ENCODE measurements around the gene UBA3. TPM values are rescaled to one million over a fixed set of nuclear protein-coding genes. Genes with fewer than 3 reads are reported as not detected.

UBA3 gene
- total and polyA plus RNA-seq, 2 donors (not counting 3 experiments of a cell fraction or from before 2014, with no cell fraction given): 39.4 to 84.6 TPM

GRCh38 chr3:69082361-69082760 lies 2.2 kb upstream of the UBA3 start:
- H3K79me2 ChIP-seq (ENCODE audit: control insufficient read depth, insufficient read depth, low read length): peaks cover 43% of the 10 kb centered on the region
- H3K4me3 ChIP-seq (replicated peaks in 1 of 3; ENCODE audit: insufficient read depth in 1 of 3, low read depth in 1 of 3, low read length in 3 of 3): no peak overlapping the region
- H2AFZ ChIP-seq (ENCODE audit: low read depth, low read length): no peak overlapping the region
- H3K9ac ChIP-seq (replicated peaks; ENCODE audit: extremely low read depth, insufficient read depth, low read length): peak overlapping the region; percentile 40
- no peaks in the 10 kb centered on the region for H3K36me3 ChIP-seq (ENCODE audit: control insufficient read depth in 2 of 2, extremely low read depth in 1 of 2, insufficient read depth in 2 of 2, low read length in 2 of 2)
- peaks cover 67% of the 10 kb centered on the region for H3K4me1 ChIP-seq (ENCODE audit: control insufficient read depth, extremely low read depth, insufficient read depth, low read length)
- H3K27ac ChIP-seq (ENCODE audit: insufficient read depth, low read depth, low read length): peak overlapping the region; percentile 49
- no peaks in the 10 kb centered on the region for H4K20me1 ChIP-seq (replicated peaks; ENCODE audit: control insufficient read depth, extremely low read depth, insufficient read depth, low read length)
- H3K4me2 ChIP-seq (ENCODE audit: insufficient read depth, low read length): peak overlapping the region; percentile 80
- POLR2A ChIA-PET: no interaction called here
- BruUV-seq (replicated peaks): no TSS peak
- H3K9me1 ChIP-seq (replicated peaks; ENCODE audit: control insufficient read depth, extremely low read depth, insufficient read depth, low read length): no peaks in the 10 kb centered on the region
- FAIRE-seq (no peak), DNase-seq (ENCODE audit: low read depth, low spot score) (peak; percentile 25)
- no peaks in the 10 kb centered on the region for H3K9me3 ChIP-seq (replicated peaks; ENCODE audit: control insufficient read depth, insufficient read depth, low read length)
- intact Hi-C loops (cut with micrococcal nuclease): loop anchor here (2.0 kb wide), 1 partner anchor 50 kb away; no protein-coding TSS in a partner anchor
- H3K27me3 ChIP-seq (ENCODE audit: control insufficient read depth in 2 of 2, insufficient read depth in 2 of 2, low read length in 2 of 2): no peaks in the 10 kb centered on the region
- CTCF ChIA-PET: interaction anchor here (1.4 kb wide), 1 partner anchor 12 kb away, joined by 4 read pairs; no protein-coding TSS in a partner anchor
- dilution Hi-C loops (cut with MboI; ENCODE audit: extremely low pct_ligation_motif_present, low sequenced_read_pairs): no loop called here
- TF ChIP-seq FOS (IDR thresholded peaks at IDR 0.05; ENCODE audit: borderline replicate concordance, insufficient read depth, low read length) (peak; percentile 11), GATA2 (IDR thresholded peaks at IDR 0.05; ENCODE audit: insufficient read depth, insufficient read length, low read depth, low read length) (no peak)

GRCh38 chr3:69081583-69082262 lies 1.6 kb upstream of the UBA3 start:
- ChIA-PET CTCF (interaction anchor here (1.4 kb wide), 1 partner anchor 13 kb away, joined by 4 read pairs; no protein-coding TSS in a partner anchor), POLR2A (no interaction called here)
- Histone ChIP-seq H3K36me3 (ENCODE audit: control insufficient read depth in 2 of 2, extremely low read depth in 1 of 2, insufficient read depth in 2 of 2, low read length in 2 of 2) (no peaks in the 10 kb centered on the region), H3K9ac (replicated peaks; ENCODE audit: extremely low read depth, insufficient read depth, low read length) (no peak overlapping the region), H2AFZ (ENCODE audit: low read depth, low read length) (no peak overlapping the region), H3K4me3 (replicated peaks in 1 of 3; ENCODE audit: insufficient read depth in 1 of 3, low read depth in 1 of 3, low read length in 3 of 3) (no peak overlapping the region), H3K4me1 (ENCODE audit: control insufficient read depth, extremely low read depth, insufficient read depth, low read length) (peaks cover 62% of the 10 kb centered on the region), H3K27me3 (ENCODE audit: control insufficient read depth in 2 of 2, insufficient read depth in 2 of 2, low read length in 2 of 2) (no peaks in the 10 kb centered on the region), H3K9me1 (replicated peaks; ENCODE audit: control insufficient read depth, extremely low read depth, insufficient read depth, low read length) (no peaks in the 10 kb centered on the region), H4K20me1 (replicated peaks; ENCODE audit: control insufficient read depth, extremely low read depth, insufficient read depth, low read length) (no peaks in the 10 kb centered on the region), H3K27ac (ENCODE audit: insufficient read depth, low read depth, low read length) (peak overlapping the region; percentile 49), H3K9me3 (replicated peaks; ENCODE audit: control insufficient read depth, insufficient read depth, low read length) (no peaks in the 10 kb centered on the region), H3K79me2 (ENCODE audit: control insufficient read depth, insufficient read depth, low read length) (peaks cover 39% of the 10 kb centered on the region), H3K4me2 (ENCODE audit: insufficient read depth, low read length) (peak overlapping the region; percentile 19)
- dilution Hi-C loops (cut with MboI; ENCODE audit: extremely low pct_ligation_motif_present, low sequenced_read_pairs) (no loop called here), intact Hi-C loops (cut with micrococcal nuclease) (loop anchor here (2.0 kb wide), 1 partner anchor 49 kb away; no protein-coding TSS in a partner anchor)
- BruUV-seq (replicated peaks): no TSS peak
- peak; percentile 69 for DNase-seq (ENCODE audit: low read depth, low spot score)
- TF ChIP-seq MYC (IDR thresholded peaks at IDR 0.05; ENCODE audit: low read depth, low read length) (no peak), POLR2A (IDR thresholded peaks at IDR 0.05; ENCODE audit: low read depth, low read length) (no peak), GATA2 (IDR thresholded peaks at IDR 0.05; ENCODE audit: insufficient read depth, insufficient read length, low read depth, low read length) (peak; percentile 84), CTCF (IDR thresholded peaks at IDR 0.05; ENCODE audit: extremely low read depth in 1 of 2, insufficient read depth in 1 of 2, low read depth in 1 of 2, low read length in 2 of 2) (no peak), EZH2 (IDR thresholded peaks at IDR 0.05; ENCODE audit: borderline replicate concordance, low read depth, low read length, severe bottlenecking) (no peak), FOS (IDR thresholded peaks at IDR 0.05; ENCODE audit: borderline replicate concordance, insufficient read depth, low read length) (peak; percentile 14), POLR2AphosphoS5 (IDR thresholded peaks at IDR 0.05; ENCODE audit: insufficient read depth, low read depth, low read length) (no peak), MAX (IDR thresholded peaks at IDR 0.05; ENCODE audit: insufficient read depth, insufficient read length) (no peak), JUN (IDR thresholded peaks at IDR 0.05; ENCODE audit: borderline replicate concordance, insufficient read depth, insufficient read length, low read depth) (peak; percentile 48)
- FAIRE-seq: peak; percentile 64

All from endothelial cell of umbilical vein (primary cell).